ENCODE data around the gene CSRP2.

GRCh38 chr12:76813265-76813664 lies 65.6 kb downstream of the CSRP2 start:
- no peak for TF ChIP-seq SP1 (IDR thresholded peaks at IDR 0.05)
- TF ChIP-seq PKNOX1 (IDR thresholded peaks at IDR 0.05): no peak
- TF ChIP-seq BHLHE40 (IDR thresholded peaks at IDR 0.05; ENCODE audit: borderline replicate concordance): no peak
- no peak for TF ChIP-seq SUZ12 (IDR thresholded peaks at IDR 0.05)
- no peak for TF ChIP-seq ARNT (IDR thresholded peaks at IDR 0.05)
- TF ChIP-seq TARDBP (IDR thresholded peaks at IDR 0.05): no peak
- no peak for TF ChIP-seq ELF4 (IDR thresholded peaks at IDR 0.05)
- no peak for TF ChIP-seq FOXM1 (IDR thresholded peaks at IDR 0.05; ENCODE audit: borderline replicate concordance)
- no peak for TF ChIP-seq NFRKB (IDR thresholded peaks at IDR 0.05)
- no peak for TF ChIP-seq HDGF (IDR thresholded peaks at IDR 0.05; ENCODE audit: borderline replicate concordance)
